NOMO-1 treated with DMSO at 0.1 percent for 48 hours (cell line): ENCODE results near the gene NT5C1A.

ENCODE experiments used
- DNase-seq: peaks from one replicate; lab custom pipeline; 2025; ENCODE audit not compliant: unreplicated experiment; lab: John Stamatoyannopoulos, UW

Gene NT5C1A

GRCh38 chr1:39690225-39690624 lies 18.3 kb upstream of the NT5C1A start:
- DNase-seq: no peak

GRCh38 chr1:39689635-39690034 lies 17.7 kb upstream of the NT5C1A start:
- DNase-seq: no peak

GRCh38 chr1:39689214-39689613 lies 17.3 kb upstream of the NT5C1A start:
- no peak for DNase-seq

GRCh38 chr1:39688706-39689105 lies 16.8 kb upstream of the NT5C1A start:
- no peak for DNase-seq

- DNase-seq: no peak
Measured at GRCh38 chr1:39687243-39687642, 15.3 kb upstream of the NT5C1A start.

- no peak for DNase-seq
Measured at GRCh38 chr1:39685071-39685470, 13.2 kb upstream of the NT5C1A start.

- no peak for DNase-seq
Measured at GRCh38 chr1:39684313-39684664, 12.4 kb upstream of the NT5C1A start.

- no peak for DNase-seq
Measured at GRCh38 chr1:39683591-39684312, 11.8 kb upstream of the NT5C1A start.

- no peak for DNase-seq
Measured at GRCh38 chr1:39681999-39682398, 10.1 kb upstream of the NT5C1A start.

- DNase-seq: no peak
Measured at GRCh38 chr1:39681294-39681693, 9.4 kb upstream of the NT5C1A start.

GRCh38 chr1:39680751-39681150 lies 8.8 kb upstream of the NT5C1A start:
- no peak for DNase-seq

GRCh38 chr1:39679821-39680220 lies 7.9 kb upstream of the NT5C1A start:
- no peak for DNase-seq

GRCh38 chr1:39678889-39679288 lies 7.0 kb upstream of the NT5C1A start:
- DNase-seq: no peak

GRCh38 chr1:39677645-39678044 lies 5.7 kb upstream of the NT5C1A start:
- no peak for DNase-seq

GRCh38 chr1:39676948-39677548 lies 5.1 kb upstream of the NT5C1A start:
- no peak for DNase-seq

GRCh38 chr1:39675220-39675619 lies 3.3 kb upstream of the NT5C1A start:
- DNase-seq: no peak

GRCh38 chr1:39673215-39673614 lies 1.3 kb upstream of the NT5C1A start:
- DNase-seq: no peak

- no peak for DNase-seq
Measured at GRCh38 chr1:39672551-39672947, 642 bp upstream of the NT5C1A start.

GRCh38 chr1:39671433-39671792 lies 494 bp downstream of the NT5C1A start:
- no peak for DNase-seq

- DNase-seq: no peak
Measured at GRCh38 chr1:39670689-39671088, 1.2 kb downstream of the NT5C1A start.

- DNase-seq: no peak
Measured at GRCh38 chr1:39668894-39669293, 3.0 kb downstream of the NT5C1A start.

- DNase-seq: no peak
Measured at GRCh38 chr1:39668111-39668510, 3.8 kb downstream of the NT5C1A start.

- no peak for DNase-seq
Measured at GRCh38 chr1:39666772-39667171, 5.1 kb downstream of the NT5C1A start.
